ENCODE results near the gene SYNGR4. TPM values are rescaled to one million over a fixed set of nuclear protein-coding genes. Genes with fewer than 3 reads are reported as not detected.

SYNGR4 gene
- total and polyA plus RNA-seq, 2 donors (not counting 1 experiment from before 2014, with no cell fraction given): not detected

DNA sequence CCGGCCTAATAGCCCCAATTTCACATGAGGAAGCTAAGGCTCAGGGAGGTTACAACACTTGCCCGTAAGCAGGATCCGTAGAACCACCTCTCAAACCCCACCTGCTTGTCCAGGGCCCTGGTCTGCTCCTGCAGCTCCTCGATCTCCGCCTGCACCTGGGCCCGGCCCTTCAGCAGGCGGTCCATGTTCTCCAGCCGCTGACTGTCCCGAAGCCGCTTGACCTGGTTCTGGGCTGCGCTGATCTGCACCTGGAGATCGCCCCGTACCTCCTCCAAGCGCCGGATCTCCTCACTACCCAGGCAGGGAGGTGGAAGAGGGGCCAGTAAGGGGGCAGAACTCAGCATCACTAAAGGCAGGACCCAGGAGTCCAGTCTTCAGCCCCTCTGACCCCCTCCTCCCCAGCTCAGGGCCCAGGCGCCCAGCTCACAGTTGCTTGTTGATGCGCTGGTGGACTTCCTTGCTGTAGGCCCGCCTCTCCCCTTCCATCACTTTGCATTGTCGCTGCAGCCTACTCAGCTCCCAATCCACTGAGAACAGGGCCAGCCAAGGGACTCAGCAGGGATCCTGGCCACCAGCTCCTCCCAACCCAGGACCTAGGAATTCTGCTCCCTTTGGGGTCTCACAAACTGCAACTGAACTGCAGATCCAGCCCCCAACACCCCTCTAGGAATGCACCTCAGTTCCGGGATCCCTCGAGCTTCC lies 45.7 kb upstream of the SYNGR4 start:
- H3K4me3 ChIP-seq (replicated peaks in 1 of 4; ENCODE audit: control extremely low read depth in 1 of 4, insufficient read depth in 1 of 4, low read depth in 3 of 4, low read length in 4 of 4): no peak overlapping the region
- H3K9ac ChIP-seq (ENCODE audit: insufficient read depth, low read length): no peak overlapping the region
- no peaks in the 10 kb centered on the region for H3K79me2 ChIP-seq (ENCODE audit: control insufficient read depth, insufficient read depth, low read length)
- no peak overlapping the region for H3K27ac ChIP-seq (ENCODE audit: insufficient read depth, low read length)
- no peak overlapping the region for H3K4me2 ChIP-seq (ENCODE audit: extremely low read depth, insufficient read depth, low read length)
- no peak overlapping the region for H2AFZ ChIP-seq (ENCODE audit: low read length)
- H3K36me3 ChIP-seq (ENCODE audit: control insufficient read depth, insufficient read depth, low read length): no peaks in the 10 kb centered on the region
- H3K9me3 ChIP-seq (ENCODE audit: control insufficient read depth, insufficient read depth, low read depth, low read length): no peaks in the 10 kb centered on the region
- TF ChIP-seq EZH2 (IDR thresholded peaks at IDR 0.05; ENCODE audit: low read length, missing control alignments) (no peak), CTCF (conservative IDR thresholded peaks at IDR 0.05 in 1 of 2, IDR thresholded peaks at IDR 0.05 in 1 of 2; ENCODE audit: low read depth in 1 of 2, low read length in 2 of 2) (no peak)
- H3K4me1 ChIP-seq (ENCODE audit: control insufficient read depth, extremely low read depth, insufficient read depth, low read length): peaks cover 14% of the 10 kb centered on the region
- no peaks in the 10 kb centered on the region for H4K20me1 ChIP-seq (ENCODE audit: control insufficient read depth, extremely low read depth, insufficient read depth, low read length)
- H3K27me3 ChIP-seq (ENCODE audit: control insufficient read depth, insufficient read depth, low read length): no peaks in the 10 kb centered on the region
- DNase-seq (ENCODE audit: low read depth in 2 of 2): no peak

DNA sequence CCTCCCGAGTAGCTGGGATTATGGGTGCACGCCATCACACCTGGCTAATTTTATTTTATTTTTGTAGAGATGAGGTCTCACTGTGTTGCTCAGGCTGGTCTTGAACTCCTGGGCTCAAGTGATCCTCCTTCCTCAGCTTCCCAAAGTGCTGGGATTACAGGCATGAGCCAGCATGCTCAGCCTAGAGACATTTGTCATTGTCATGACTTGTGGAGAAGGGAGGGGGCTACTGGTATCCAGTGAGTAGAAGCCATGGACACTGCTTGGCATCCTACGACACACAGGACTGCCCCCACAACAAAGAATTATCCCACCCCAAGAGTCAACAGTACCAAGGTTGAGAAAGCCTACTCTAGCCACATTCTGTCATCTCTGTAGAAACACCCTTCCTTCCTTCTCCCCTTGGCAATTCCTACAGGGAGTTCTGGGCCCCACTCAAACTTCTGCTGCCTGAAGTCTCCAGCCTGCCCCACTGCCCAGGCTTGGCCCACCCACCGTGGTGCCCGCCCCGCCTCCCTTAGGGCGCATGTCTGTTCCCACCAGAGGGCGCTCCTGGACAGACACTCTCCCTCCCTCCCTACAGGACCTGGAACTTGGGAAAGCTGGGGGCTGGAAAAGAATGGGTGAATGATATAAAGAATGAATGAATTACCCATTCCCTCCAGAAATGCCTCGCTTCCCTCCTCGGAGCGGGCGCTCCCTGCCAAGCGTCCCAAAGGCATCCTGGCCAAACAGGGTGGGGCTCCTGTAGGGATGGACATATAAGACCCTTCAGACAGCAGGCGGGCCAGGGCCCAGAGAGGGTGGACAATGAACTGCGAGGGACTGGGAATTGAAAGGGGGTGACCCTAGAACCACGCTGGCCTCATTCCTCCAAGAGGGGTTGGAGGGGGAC lies 44.3 kb upstream of the SYNGR4 start:
- Histone ChIP-seq H2AFZ (ENCODE audit: low read length) (no peak overlapping the region), H3K79me2 (ENCODE audit: control insufficient read depth, insufficient read depth, low read length) (no peaks in the 10 kb centered on the region), H3K4me3 (replicated peaks in 1 of 4; ENCODE audit: control extremely low read depth in 1 of 4, insufficient read depth in 1 of 4, low read depth in 3 of 4, low read length in 4 of 4) (no peak overlapping the region), H3K9ac (ENCODE audit: insufficient read depth, low read length) (peak overlapping the region; percentile 2), H3K4me1 (ENCODE audit: control insufficient read depth, extremely low read depth, insufficient read depth, low read length) (peaks cover 14% of the 10 kb centered on the region), H3K27ac (ENCODE audit: insufficient read depth, low read length) (no peak overlapping the region), H4K20me1 (ENCODE audit: control insufficient read depth, extremely low read depth, insufficient read depth, low read length) (no peaks in the 10 kb centered on the region), H3K4me2 (ENCODE audit: extremely low read depth, insufficient read depth, low read length) (no peak overlapping the region), H3K36me3 (ENCODE audit: control insufficient read depth, insufficient read depth, low read length) (no peaks in the 10 kb centered on the region), H3K9me3 (ENCODE audit: control insufficient read depth, insufficient read depth, low read depth, low read length) (no peaks in the 10 kb centered on the region), H3K27me3 (ENCODE audit: control insufficient read depth, insufficient read depth, low read length) (no peaks in the 10 kb centered on the region)
- TF ChIP-seq EZH2 (IDR thresholded peaks at IDR 0.05; ENCODE audit: low read length, missing control alignments): no peak
- TF ChIP-seq CTCF (conservative IDR thresholded peaks at IDR 0.05 in 1 of 2, IDR thresholded peaks at IDR 0.05 in 1 of 2; ENCODE audit: low read depth in 1 of 2, low read length in 2 of 2): peak; percentile 77 to 83
- DNase-seq (ENCODE audit: low read depth in 2 of 2): peak; percentile 65 to 80

- peak; percentile 75 to 90 for DNase-seq (ENCODE audit: low read depth in 2 of 2)
Observed at GRCh38 chr19:48321372-48321621, 42.9 kb upstream of the SYNGR4 start.

More at GRCh38 chr19:48321372-48321621, 42.9 kb upstream of the SYNGR4 start:
- peak overlapping the region; percentile 91 for H2AFZ ChIP-seq (ENCODE audit: low read length)
- TF ChIP-seq EZH2 (IDR thresholded peaks at IDR 0.05; ENCODE audit: low read length, missing control alignments): no peak
- TF ChIP-seq CTCF (conservative IDR thresholded peaks at IDR 0.05 in 1 of 2, IDR thresholded peaks at IDR 0.05 in 1 of 2; ENCODE audit: low read depth in 1 of 2, low read length in 2 of 2): no peak
- peak overlapping the region; percentile 95 for H3K27ac ChIP-seq (ENCODE audit: insufficient read depth, low read length)
- no peaks in the 10 kb centered on the region for H3K27me3 ChIP-seq (ENCODE audit: control insufficient read depth, insufficient read depth, low read length)
- H3K4me3 ChIP-seq (replicated peaks in 1 of 4; ENCODE audit: control extremely low read depth in 1 of 4, insufficient read depth in 1 of 4, low read depth in 3 of 4, low read length in 4 of 4): peak overlapping the region; percentile 49 to 56 (median 54)
- no peaks in the 10 kb centered on the region for H4K20me1 ChIP-seq (ENCODE audit: control insufficient read depth, extremely low read depth, insufficient read depth, low read length)
- peaks cover 8% of the 10 kb centered on the region for H3K79me2 ChIP-seq (ENCODE audit: control insufficient read depth, insufficient read depth, low read length)
- H3K4me2 ChIP-seq (ENCODE audit: extremely low read depth, insufficient read depth, low read length): peak overlapping the region; percentile 82
- no peaks in the 10 kb centered on the region for H3K9me3 ChIP-seq (ENCODE audit: control insufficient read depth, insufficient read depth, low read depth, low read length)
- H3K36me3 ChIP-seq (ENCODE audit: control insufficient read depth, insufficient read depth, low read length): no peaks in the 10 kb centered on the region
- peaks cover 14% of the 10 kb centered on the region for H3K4me1 ChIP-seq (ENCODE audit: control insufficient read depth, extremely low read depth, insufficient read depth, low read length)
- H3K9ac ChIP-seq (ENCODE audit: insufficient read depth, low read length): peak overlapping the region; percentile 74
